Measurements from ENCODE around the gene GSC2. TPM values are rescaled to one million over a fixed set of nuclear protein-coding genes. Genes with fewer than 3 reads are reported as not detected.

GSC2 gene
- total RNA-seq, 5 donors from 2014 or later (not counting 1 experiment from before 2014, with no cell fraction given) = not detected

DNA sequence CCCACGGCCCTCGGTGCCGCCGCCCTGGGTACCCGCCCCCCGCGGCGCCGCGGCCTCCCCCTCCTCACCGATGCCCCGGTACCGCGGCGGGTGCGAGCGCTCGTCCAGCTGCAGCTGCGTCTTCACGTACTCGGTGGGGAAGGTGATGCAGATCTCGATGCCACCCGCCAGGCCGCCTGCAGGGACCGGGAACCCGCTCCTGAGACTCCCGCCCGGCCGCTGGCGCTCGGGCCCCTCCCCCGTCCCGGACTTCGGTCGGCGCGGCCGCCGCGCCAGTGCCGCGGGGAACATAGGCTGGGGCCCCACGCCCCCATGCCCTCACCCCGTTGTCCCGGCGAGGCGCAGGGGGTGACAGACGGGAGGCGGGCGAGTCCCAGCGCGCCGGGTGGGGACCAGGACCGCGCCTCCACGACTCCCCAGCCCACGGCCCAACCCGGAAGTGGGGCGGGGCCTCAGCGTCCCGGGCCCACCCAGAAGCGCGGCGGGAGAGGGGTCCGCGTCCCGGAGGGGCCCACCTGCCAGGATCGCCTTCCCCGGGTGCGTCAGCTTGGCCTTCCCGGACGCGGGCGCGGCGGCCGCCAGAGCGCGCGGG is 28.1 kb upstream of the GSC2 start:
- H3K27me3 Mint-ChIP-seq = no peaks in the 10 kb centered on the region
- ATAC-seq (replicated peaks in 1 of 4) (peak; percentile 62 to 76 (median 66)), DNase-seq (peak in 29 of 35 experiments; percentile 12 to 74 (median 36))
- no peaks in the 10 kb centered on the region for H3K9me3 ChIP-seq
- H3K36me3 ChIP-seq (ENCODE audit: control insufficient read depth in 2 of 2, extremely low read depth in 1 of 2, insufficient read depth in 1 of 2, low read length in 1 of 2) = no peaks in the 10 kb centered on the region
- H3K27me3 ChIP-seq (replicated peaks in 1 of 2; ENCODE audit: control insufficient read depth in 2 of 2, extremely low read depth in 1 of 2, insufficient read depth in 2 of 2, low read length in 1 of 2) = peaks cover 0 to 8% of the 10 kb centered on the region in 2 experiments
- peaks cover 0 to 41% of the 10 kb centered on the region in 2 experiments for H3K4me1 ChIP-seq (ENCODE audit: control insufficient read depth in 1 of 2, extremely low read depth in 1 of 2, insufficient read depth in 2 of 2, low read length in 2 of 2)
- peaks cover 18 to 39% (median 26%) of the 10 kb centered on the region in 3 donors for H3K4me1 Mint-ChIP-seq
- H3K4me3 Mint-ChIP-seq = peak overlapping the region in 1 of 3 donors; percentile 42
- peak overlapping the region; percentile 56 to 65 for H3K4me3 ChIP-seq (ENCODE audit: control insufficient read depth in 1 of 2, extremely low read depth in 1 of 2, low read length in 1 of 2)
- no peaks in the 10 kb centered on the region for H3K9me3 Mint-ChIP-seq
- H3K36me3 Mint-ChIP-seq = no peaks in the 10 kb centered on the region
- H3K27ac ChIP-seq (ENCODE audit: low read length) = no peak overlapping the region
- H3K27ac Mint-ChIP-seq = no peak overlapping the region
- under 1% methylated on average over 80 of the region's 80 CpGs for WGBS (ENCODE audit: insufficient coverage)
- POLR2A ChIA-PET = no interaction called here
- CTCF ChIA-PET = no interaction called here

DNA sequence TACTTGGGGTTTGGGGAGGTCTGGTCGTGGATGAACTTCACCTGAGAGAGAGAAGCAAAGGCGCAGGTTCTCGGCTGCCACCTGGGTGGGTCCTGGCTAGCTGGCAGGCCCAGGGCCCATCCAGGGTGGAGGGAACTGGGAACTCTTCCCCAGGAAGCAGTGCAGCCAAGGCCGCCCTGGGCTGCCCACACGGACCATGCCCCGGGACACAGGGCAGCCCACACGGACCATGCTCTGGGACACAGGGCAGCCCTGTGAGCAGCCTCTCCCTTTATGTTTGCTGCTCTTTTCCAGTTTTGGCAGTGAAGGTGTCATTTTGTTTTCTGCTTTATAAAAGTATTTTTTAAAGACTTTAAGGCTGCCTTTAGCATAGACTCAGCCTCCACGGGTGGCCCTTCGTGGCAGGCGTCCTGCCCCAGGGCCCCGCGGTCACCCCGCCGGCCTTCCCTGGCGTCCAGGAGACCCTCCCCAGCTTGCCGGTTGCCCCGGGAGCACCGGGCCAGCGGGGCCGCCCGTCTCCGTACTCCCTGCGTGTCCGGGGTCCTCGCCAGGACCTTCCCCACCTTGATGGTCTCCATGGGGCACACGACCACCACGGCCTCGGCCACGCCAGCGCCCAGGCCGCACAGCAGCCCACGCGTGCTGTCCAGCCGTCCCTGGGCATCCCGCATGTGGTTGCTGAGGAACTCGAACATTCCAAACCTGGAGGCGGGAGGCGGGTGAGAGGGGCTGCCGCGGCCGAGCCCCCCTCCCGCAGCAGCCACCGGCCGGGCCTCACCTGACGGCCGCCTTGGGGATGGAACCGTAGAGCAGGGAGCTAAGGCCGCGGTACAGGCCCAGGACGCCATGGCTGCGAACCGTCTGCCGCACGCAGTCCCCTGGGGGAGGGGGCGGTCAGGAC is 27.3 kb upstream of the GSC2 start:
- Histone ChIP-seq H3K4me1 (ENCODE audit: control insufficient read depth in 1 of 2, extremely low read depth in 1 of 2, insufficient read depth in 2 of 2, low read length in 2 of 2) (peaks cover 2 to 46% of the 10 kb centered on the region in 2 experiments), H3K9me3 (no peaks in the 10 kb centered on the region), H3K36me3 (ENCODE audit: control insufficient read depth in 2 of 2, extremely low read depth in 1 of 2, insufficient read depth in 1 of 2, low read length in 1 of 2) (no peaks in the 10 kb centered on the region), H3K4me3 (ENCODE audit: control insufficient read depth in 1 of 2, extremely low read depth in 1 of 2, low read length in 1 of 2) (peak overlapping the region; percentile 25 to 65), H3K27ac (ENCODE audit: low read length) (no peak overlapping the region), H3K27me3 (replicated peaks in 1 of 2; ENCODE audit: control insufficient read depth in 2 of 2, extremely low read depth in 1 of 2, insufficient read depth in 2 of 2, low read length in 1 of 2) (peaks cover 0 to 3% of the 10 kb centered on the region in 2 experiments)
- ChIA-PET CTCF (no interaction called here), POLR2A (no interaction called here)
- peak overlapping the region in 1 of 2 donors; percentile 72 for H3K27ac Mint-ChIP-seq
- peak in 1 of 4 experiments; percentile 1 for ATAC-seq (replicated peaks in 1 of 4)
- DNase-seq = no peak
- no peaks in the 10 kb centered on the region for H3K27me3 Mint-ChIP-seq
- peak overlapping the region; percentile 54 to 74 (median 67) for H3K4me3 Mint-ChIP-seq
- WGBS (ENCODE audit: insufficient coverage) = 54% methylated on average over 50 of the region's 55 CpGs
- H3K36me3 Mint-ChIP-seq = no peaks in the 10 kb centered on the region
- peaks cover 24 to 44% (median 29%) of the 10 kb centered on the region in 3 donors for H3K4me1 Mint-ChIP-seq
- H3K9me3 Mint-ChIP-seq = no peaks in the 10 kb centered on the region

DNA sequence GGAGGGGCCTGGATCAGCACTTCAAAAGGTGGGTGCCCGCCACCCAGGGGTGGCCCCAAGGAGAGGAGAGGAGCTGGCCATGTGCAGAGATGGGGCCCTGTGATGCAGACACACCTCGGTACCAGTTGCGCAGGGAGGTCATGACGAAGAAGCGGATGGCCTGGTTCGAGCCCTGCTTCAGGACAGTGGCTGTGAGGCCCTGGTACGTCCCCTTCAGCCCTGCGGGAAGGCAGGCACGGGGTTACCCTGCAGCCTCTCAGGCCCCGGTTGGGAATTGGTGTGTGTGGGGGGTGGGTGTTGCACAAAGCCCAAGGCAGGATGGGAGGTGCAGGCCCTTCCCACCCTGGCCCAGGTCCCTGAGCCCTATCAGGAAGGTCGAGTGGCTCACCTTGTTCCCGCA is 26.6 kb upstream of the GSC2 start:
- no peaks in the 10 kb centered on the region for H3K27me3 ChIP-seq (replicated peaks in 1 of 2; ENCODE audit: control insufficient read depth in 2 of 2, extremely low read depth in 1 of 2, insufficient read depth in 2 of 2, low read length in 1 of 2)
- ChIA-PET CTCF (no interaction called here), POLR2A (no interaction called here)
- H3K4me3 ChIP-seq (ENCODE audit: control insufficient read depth in 1 of 2, extremely low read depth in 1 of 2, low read length in 1 of 2) = no peak overlapping the region
- WGBS (ENCODE audit: insufficient coverage) = 92% methylated on average over 10 of the region's 12 CpGs
- Mint-ChIP-seq H3K27ac (no peak overlapping the region), H3K4me1 (peaks cover 24 to 41% (median 28%) of the 10 kb centered on the region in 3 donors), H3K4me3 (peak overlapping the region; percentile 54 to 74 (median 67)), H3K9me3 (no peaks in the 10 kb centered on the region), H3K27me3 (no peaks in the 10 kb centered on the region), H3K36me3 (no peaks in the 10 kb centered on the region)
- ATAC-seq (replicated peaks in 1 of 4) (no peak), DNase-seq (no peak)
- H3K27ac ChIP-seq (ENCODE audit: low read length) = no peak overlapping the region
- H3K9me3 ChIP-seq = no peaks in the 10 kb centered on the region
- H3K36me3 ChIP-seq (ENCODE audit: control insufficient read depth in 2 of 2, extremely low read depth in 1 of 2, insufficient read depth in 1 of 2, low read length in 1 of 2) = no peaks in the 10 kb centered on the region
- H3K4me1 ChIP-seq (ENCODE audit: control insufficient read depth in 1 of 2, extremely low read depth in 1 of 2, insufficient read depth in 2 of 2, low read length in 2 of 2) = peaks cover 6 to 46% of the 10 kb centered on the region in 2 experiments

DNA sequence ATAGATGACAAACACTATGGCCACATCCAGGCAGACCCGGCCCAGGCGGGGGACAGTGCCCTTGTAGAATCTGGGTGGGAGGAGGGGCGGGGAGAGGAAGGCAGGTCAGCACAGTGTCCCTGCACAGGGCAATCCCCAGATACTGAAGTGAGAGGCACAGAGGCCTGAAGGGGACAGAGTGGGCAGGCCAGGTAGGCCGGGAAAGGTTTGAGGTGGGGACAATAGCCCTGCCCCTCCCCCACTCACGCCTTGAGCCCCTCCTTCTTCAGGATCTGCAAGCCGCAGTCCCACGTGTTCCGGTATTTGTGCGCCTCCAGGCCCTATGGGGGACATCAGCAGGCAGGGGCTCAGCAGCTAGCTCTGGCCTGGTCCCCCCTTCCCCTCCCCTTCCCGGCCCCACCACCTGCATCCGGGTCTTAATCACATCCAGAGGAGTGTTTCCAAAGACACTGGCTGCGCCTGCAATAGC is 26.1 kb upstream of the GSC2 start:
- H3K27me3 ChIP-seq (replicated peaks in 1 of 2; ENCODE audit: control insufficient read depth in 2 of 2, extremely low read depth in 1 of 2, insufficient read depth in 2 of 2, low read length in 1 of 2) = no peaks in the 10 kb centered on the region
- Mint-ChIP-seq H3K36me3 (no peaks in the 10 kb centered on the region), H3K27me3 (no peaks in the 10 kb centered on the region), H3K4me3 (peak overlapping the region; percentile 54 to 74 (median 67)), H3K27ac (peak overlapping the region; percentile 16 to 28), H3K9me3 (no peaks in the 10 kb centered on the region), H3K4me1 (peaks cover 26 to 43% (median 27%) of the 10 kb centered on the region in 3 donors)
- ATAC-seq (replicated peaks in 1 of 4) = no peak
- H3K36me3 ChIP-seq (ENCODE audit: control insufficient read depth in 2 of 2, extremely low read depth in 1 of 2, insufficient read depth in 1 of 2, low read length in 1 of 2) = no peaks in the 10 kb centered on the region
- ChIA-PET CTCF (no interaction called here), POLR2A (no interaction called here)
- H3K9me3 ChIP-seq = no peaks in the 10 kb centered on the region
- H3K4me1 ChIP-seq (ENCODE audit: control insufficient read depth in 1 of 2, extremely low read depth in 1 of 2, insufficient read depth in 2 of 2, low read length in 2 of 2) = peaks cover 6 to 45% of the 10 kb centered on the region in 2 experiments
- 94% methylated on average over 2 of the region's 12 CpGs for WGBS (ENCODE audit: insufficient coverage)
- no peak overlapping the region for H3K4me3 ChIP-seq (ENCODE audit: control insufficient read depth in 1 of 2, extremely low read depth in 1 of 2, low read length in 1 of 2)
- H3K27ac ChIP-seq (ENCODE audit: low read length) = no peak overlapping the region
- DNase-seq = no peak

DNA sequence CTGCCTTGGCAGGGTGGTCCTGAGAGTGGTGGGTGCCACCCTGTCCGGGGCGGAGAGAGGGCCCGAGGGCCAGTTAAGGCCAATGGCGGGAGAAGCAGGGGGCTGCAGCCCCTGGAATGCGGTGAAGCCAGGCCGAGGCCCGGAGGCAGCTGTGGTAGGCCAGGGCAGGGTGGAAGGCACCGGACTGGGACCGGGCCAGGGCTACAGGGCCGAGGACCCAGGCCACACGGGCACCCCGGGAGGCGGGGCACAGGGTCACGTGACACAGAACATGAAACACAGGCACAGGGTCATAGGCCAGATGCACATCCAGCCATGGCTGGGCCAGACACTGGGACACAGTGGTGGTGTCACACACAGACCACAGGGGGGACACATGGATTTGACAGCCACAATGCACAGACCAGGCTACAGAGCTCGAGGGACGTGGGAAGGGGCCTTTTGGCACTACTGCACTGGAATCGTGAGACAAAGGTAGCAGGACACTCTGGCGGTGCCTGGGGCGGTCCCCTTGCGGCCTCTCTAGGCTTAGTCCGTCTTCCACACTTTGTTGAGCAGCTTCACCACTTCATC is 25.6 kb upstream of the GSC2 start:
- ATAC-seq (replicated peaks in 1 of 4) (no peak), DNase-seq (no peak)

DNA sequence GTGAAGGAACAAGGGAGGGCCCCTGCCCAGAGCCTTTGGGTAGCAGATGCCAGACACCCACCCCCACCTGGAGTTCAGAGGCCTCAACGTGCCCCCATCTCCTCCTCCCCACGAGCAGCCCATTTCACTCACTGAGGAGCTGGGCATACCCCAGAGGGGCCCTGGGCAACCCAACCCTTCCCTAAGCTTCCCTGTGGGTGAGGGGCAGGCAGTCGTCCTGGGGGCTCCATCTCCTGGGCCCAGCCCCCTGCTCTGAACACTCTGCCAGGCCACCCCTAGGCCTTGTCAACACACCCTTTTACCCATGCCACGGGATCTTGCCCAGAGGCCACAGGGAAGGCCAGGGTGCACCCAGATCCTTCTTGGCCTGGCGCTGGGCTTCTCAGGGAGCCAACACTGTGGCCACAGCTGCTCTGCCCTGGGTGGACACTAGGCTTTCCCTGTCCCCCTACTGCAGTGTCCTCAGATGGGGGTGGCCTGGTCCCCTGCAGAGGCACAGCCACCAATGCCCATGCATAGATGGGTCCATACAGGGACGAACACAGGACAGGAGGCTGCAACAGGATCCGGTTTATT is 25.0 kb upstream of the GSC2 start:
- 88% methylated on average over 5 of the region's 7 CpGs for WGBS (ENCODE audit: insufficient coverage)
- ATAC-seq (replicated peaks in 1 of 4) (no peak), DNase-seq (no peak)
- peaks cover 0 to 4% of the 10 kb centered on the region in 2 donors for H3K27me3 Mint-ChIP-seq
- CTCF ChIA-PET = interaction anchor here in 1 of 2 donors (0.6 kb wide), 1 partner anchor 17 kb away, joined by 4 read pairs; no protein-coding TSS in a partner anchor
- H3K4me3 Mint-ChIP-seq = no peak overlapping the region
- H3K27ac Mint-ChIP-seq = no peak overlapping the region
- Histone ChIP-seq H3K36me3 (ENCODE audit: control insufficient read depth in 2 of 2, extremely low read depth in 1 of 2, insufficient read depth in 1 of 2, low read length in 1 of 2) (no peaks in the 10 kb centered on the region), H3K4me3 (ENCODE audit: control insufficient read depth in 1 of 2, extremely low read depth in 1 of 2, low read length in 1 of 2) (no peak overlapping the region), H3K4me1 (ENCODE audit: control insufficient read depth in 1 of 2, extremely low read depth in 1 of 2, insufficient read depth in 2 of 2, low read length in 2 of 2) (peaks cover 6 to 56% of the 10 kb centered on the region in 2 experiments), H3K27ac (ENCODE audit: low read length) (no peak overlapping the region), H3K9me3 (no peaks in the 10 kb centered on the region), H3K27me3 (replicated peaks in 1 of 2; ENCODE audit: control insufficient read depth in 2 of 2, extremely low read depth in 1 of 2, insufficient read depth in 2 of 2, low read length in 1 of 2) (peaks cover 3 to 10% of the 10 kb centered on the region in 2 experiments)
- H3K36me3 Mint-ChIP-seq = no peaks in the 10 kb centered on the region
- peaks cover 36 to 53% (median 37%) of the 10 kb centered on the region in 3 donors for H3K4me1 Mint-ChIP-seq
- POLR2A ChIA-PET = no interaction called here
- no peaks in the 10 kb centered on the region for H3K9me3 Mint-ChIP-seq

More for the DNA sequence above, 25.6 kb upstream of the GSC2 start:
- ChIA-PET POLR2A (no interaction called here), CTCF (no interaction called here)
- Histone ChIP-seq H3K27ac (ENCODE audit: low read length) (no peak overlapping the region), H3K36me3 (ENCODE audit: control insufficient read depth in 2 of 2, extremely low read depth in 1 of 2, insufficient read depth in 1 of 2, low read length in 1 of 2) (no peaks in the 10 kb centered on the region), H3K4me3 (ENCODE audit: control insufficient read depth in 1 of 2, extremely low read depth in 1 of 2, low read length in 1 of 2) (no peak overlapping the region), H3K27me3 (replicated peaks in 1 of 2; ENCODE audit: control insufficient read depth in 2 of 2, extremely low read depth in 1 of 2, insufficient read depth in 2 of 2, low read length in 1 of 2) (peaks cover 0 to 4% of the 10 kb centered on the region in 2 experiments), H3K9me3 (no peaks in the 10 kb centered on the region), H3K4me1 (ENCODE audit: control insufficient read depth in 1 of 2, extremely low read depth in 1 of 2, insufficient read depth in 2 of 2, low read length in 2 of 2) (peaks cover 6 to 50% of the 10 kb centered on the region in 2 experiments)
- peak overlapping the region; percentile 28 to 55 for H3K27ac Mint-ChIP-seq
- peaks cover 30 to 47% (median 31%) of the 10 kb centered on the region in 3 donors for H3K4me1 Mint-ChIP-seq
- H3K4me3 Mint-ChIP-seq = peak overlapping the region; percentile 44 to 54 (median 49)
- H3K9me3 Mint-ChIP-seq = no peaks in the 10 kb centered on the region
- WGBS (ENCODE audit: insufficient coverage) = 83% methylated on average over 17 of the region's 21 CpGs
- no peaks in the 10 kb centered on the region for H3K27me3 Mint-ChIP-seq
- no peaks in the 10 kb centered on the region for H3K36me3 Mint-ChIP-seq
